ENCODE measurements around the gene CEBPZ.
"Not testable (repeated sequence)": the region's sequence is repeated elsewhere in the genome, so short reads cannot be mapped to it uniquely, and the experiment has no call there.

The CEBPZ gene

GRCh38 chr2:37228788-37229187, 2.6 kb downstream of the CEBPZ start:
- peaks cover 34% of the 10 kb centered on the region for H3K4me1 ChIP-seq (ENCODE audit: low read depth, poor library complexity, severe bottlenecking)
- peaks cover 80% of the 10 kb centered on the region for H3K79me2 ChIP-seq (ENCODE audit: insufficient read depth, low read depth)
- H4K20me1 ChIP-seq (ENCODE audit: insufficient read depth), result no peaks in the 10 kb centered on the region; the same call in 1 of the 2 replicates
- H3K27ac ChIP-seq, result no peak overlapping the region
- no peak overlapping the region for H3K4me3 ChIP-seq (IDR thresholded peaks at IDR 0.05; ENCODE audit: insufficient read depth, low read depth, low read length)
- H3K36me3 ChIP-seq (ENCODE audit: insufficient read depth), result peaks cover 18% of the 10 kb centered on the region; the same call in 1 of the 2 replicates
- TF ChIP-seq CTCF (conservative IDR thresholded peaks at IDR 0.05; ENCODE audit: low read depth, low read length), result no peak
- H3K27me3 ChIP-seq (ENCODE audit: insufficient read depth, low read depth), result no peaks in the 10 kb centered on the region
- no peak overlapping the region for H2AFZ ChIP-seq (ENCODE audit: low read depth)
- no peak overlapping the region for H3K9ac ChIP-seq
- H3K4me2 ChIP-seq, result no peak overlapping the region

- Histone ChIP-seq H3K79me2 (ENCODE audit: insufficient read depth, low read depth) (peaks cover 64% of the 10 kb centered on the region), H4K20me1 (ENCODE audit: insufficient read depth) (no peaks in the 10 kb centered on the region; the same call in 1 of the 2 replicates), H3K27ac (no peak overlapping the region), H2AFZ (ENCODE audit: low read depth) (no peak overlapping the region), H3K4me2 (no peak overlapping the region), H3K36me3 (ENCODE audit: insufficient read depth) (peaks cover 18% of the 10 kb centered on the region; the same call in 1 of the 2 replicates), H3K4me1 (ENCODE audit: low read depth, poor library complexity, severe bottlenecking) (peaks cover 34% of the 10 kb centered on the region), H3K9ac (no peak overlapping the region), H3K27me3 (ENCODE audit: insufficient read depth, low read depth) (no peaks in the 10 kb centered on the region), H3K4me3 (IDR thresholded peaks at IDR 0.05; ENCODE audit: insufficient read depth, low read depth, low read length) (no peak overlapping the region)
- TF ChIP-seq CTCF (conservative IDR thresholded peaks at IDR 0.05; ENCODE audit: low read depth, low read length), result no peak
Measured at GRCh38 chr2:37226863-37227262, 4.5 kb downstream of the CEBPZ start.

- H3K27ac ChIP-seq; H3K4me2 ChIP-seq; H3K4me3 ChIP-seq (IDR thresholded peaks at IDR 0.05; ENCODE audit: insufficient read depth, low read depth, low read length); H3K27me3 ChIP-seq (ENCODE audit: insufficient read depth, low read depth); H4K20me1 ChIP-seq (ENCODE audit: insufficient read depth); H2AFZ ChIP-seq (ENCODE audit: low read depth); H3K9ac ChIP-seq: not testable (repeated sequence)
- peaks cover 47% of the 10 kb centered on the region for H3K79me2 ChIP-seq (ENCODE audit: insufficient read depth, low read depth)
- peaks cover 33% of the 10 kb centered on the region for H3K4me1 ChIP-seq (ENCODE audit: low read depth, poor library complexity, severe bottlenecking)
- H3K36me3 ChIP-seq (ENCODE audit: insufficient read depth), result peaks cover 18% of the 10 kb centered on the region; the same call in 1 of the 2 replicates
Measured at GRCh38 chr2:37225129-37225528, 6.3 kb downstream of the CEBPZ start.

- Histone ChIP-seq H3K27ac (no peak overlapping the region), H3K4me2 (no peak overlapping the region), H2AFZ (ENCODE audit: low read depth) (no peak overlapping the region), H3K36me3 (ENCODE audit: insufficient read depth) (peaks cover 18% of the 10 kb centered on the region; the same call in 1 of the 2 replicates), H3K4me3 (IDR thresholded peaks at IDR 0.05; ENCODE audit: insufficient read depth, low read depth, low read length) (no peak overlapping the region), H3K9ac (no peak overlapping the region), H3K27me3 (ENCODE audit: insufficient read depth, low read depth) (no peaks in the 10 kb centered on the region), H4K20me1 (ENCODE audit: insufficient read depth) (no peaks in the 10 kb centered on the region; the same call in 1 of the 2 replicates), H3K4me1 (ENCODE audit: low read depth, poor library complexity, severe bottlenecking) (peaks cover 22% of the 10 kb centered on the region), H3K79me2 (ENCODE audit: insufficient read depth, low read depth) (peaks cover 36% of the 10 kb centered on the region)
- no peak for TF ChIP-seq CTCF (conservative IDR thresholded peaks at IDR 0.05; ENCODE audit: low read depth, low read length)
Measured at GRCh38 chr2:37224063-37224462, 7.3 kb downstream of the CEBPZ start.

GRCh38 chr2:37223131-37223530, 8.3 kb downstream of the CEBPZ start:
- Histone ChIP-seq H4K20me1 (ENCODE audit: insufficient read depth) (no peaks in the 10 kb centered on the region; the same call in 1 of the 2 replicates), H3K27me3 (ENCODE audit: insufficient read depth, low read depth) (no peaks in the 10 kb centered on the region), H3K4me2 (no peak overlapping the region), H3K4me3 (IDR thresholded peaks at IDR 0.05; ENCODE audit: insufficient read depth, low read depth, low read length) (no peak overlapping the region), H3K36me3 (ENCODE audit: insufficient read depth) (peaks cover 11% of the 10 kb centered on the region; the same call in 1 of the 2 replicates), H3K9ac (no peak overlapping the region), H3K79me2 (ENCODE audit: insufficient read depth, low read depth) (peaks cover 27% of the 10 kb centered on the region), H3K27ac (no peak overlapping the region), H3K4me1 (ENCODE audit: low read depth, poor library complexity, severe bottlenecking) (peaks cover 15% of the 10 kb centered on the region), H2AFZ (ENCODE audit: low read depth) (no peak overlapping the region)
- no peak for TF ChIP-seq CTCF (conservative IDR thresholded peaks at IDR 0.05; ENCODE audit: low read depth, low read length)
